D721Med (cell line): Measurements from ENCODE around the gene SLC35E2B.
"Not testable (repeated sequence)": the region's sequence is repeated elsewhere in the genome, so short reads cannot be mapped to it uniquely, and the experiment has no call there.

Experiments
- DNase-seq: peaks from one replicate; pipeline ENCODE4 v3.0.0; 2011; ENCODE audit warnings: low spot score; ENCODE audit not compliant: insufficient read length
- FAIRE-seq: peaks from 2 replicates; lab custom pipeline; 2011; peaks lifted over from hg19 to GRCh38; lab: Jason Lieb, UNC
- TF ChIP-seq, protein P1 (sequence below): IDR thresholded peaks from 2 replicates; pipeline ENCODE4 v1.5.1; 2012; ENCODE audit warnings: mild to moderate bottlenecking, control low read depth; ENCODE audit not compliant: insufficient read depth; ENCODE audit errors: missing control alignments

SLC35E2B gene

DNA sequence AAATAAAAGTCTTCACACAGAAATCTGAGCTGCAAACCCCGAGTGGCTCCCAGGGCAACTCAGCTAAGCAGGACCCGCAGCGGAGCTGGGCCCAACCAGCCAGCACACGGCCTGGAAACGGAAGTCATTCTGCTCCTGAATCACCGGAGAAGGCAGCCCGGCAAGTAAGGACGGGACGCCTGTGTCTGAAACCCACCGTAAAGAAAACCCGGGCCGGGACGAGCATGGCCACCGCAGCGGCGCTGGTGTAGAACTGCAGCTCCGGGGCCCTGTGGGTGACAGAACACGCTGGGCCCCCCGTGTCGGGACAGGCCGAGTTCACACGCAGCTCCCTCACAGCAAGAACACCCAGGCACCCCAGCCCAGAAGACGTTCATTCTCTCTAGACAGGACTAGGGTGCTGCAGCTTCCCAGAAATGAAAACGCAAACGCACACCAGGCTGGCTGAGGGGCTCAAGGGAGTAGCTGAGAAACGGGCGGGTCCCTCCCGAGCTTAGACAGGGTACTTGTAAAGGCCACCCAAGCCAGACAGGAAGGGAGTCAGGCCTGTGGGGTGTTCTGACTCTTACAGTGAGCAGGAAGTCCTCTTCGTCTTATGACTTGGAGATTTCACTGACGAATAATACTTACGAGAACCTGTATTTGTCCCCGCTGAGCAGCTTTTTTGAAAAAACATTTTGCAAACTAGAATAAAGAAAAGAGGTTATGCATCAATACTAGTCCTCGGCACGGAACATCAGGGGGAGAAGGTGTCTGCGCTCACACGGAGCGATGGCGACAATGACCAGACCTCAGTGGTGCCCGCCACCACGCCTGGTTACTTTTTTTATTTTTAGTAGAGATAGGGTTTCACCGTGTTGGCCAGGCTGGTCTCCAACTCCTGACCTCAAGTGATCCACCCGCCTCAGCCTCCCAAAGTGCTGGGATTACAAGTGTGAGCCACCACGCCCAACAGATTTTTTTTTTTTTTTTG is 22.8 kb downstream of the SLC35E2B start:
- no peak for DNase-seq
- TF ChIP-seq, protein P1, sequence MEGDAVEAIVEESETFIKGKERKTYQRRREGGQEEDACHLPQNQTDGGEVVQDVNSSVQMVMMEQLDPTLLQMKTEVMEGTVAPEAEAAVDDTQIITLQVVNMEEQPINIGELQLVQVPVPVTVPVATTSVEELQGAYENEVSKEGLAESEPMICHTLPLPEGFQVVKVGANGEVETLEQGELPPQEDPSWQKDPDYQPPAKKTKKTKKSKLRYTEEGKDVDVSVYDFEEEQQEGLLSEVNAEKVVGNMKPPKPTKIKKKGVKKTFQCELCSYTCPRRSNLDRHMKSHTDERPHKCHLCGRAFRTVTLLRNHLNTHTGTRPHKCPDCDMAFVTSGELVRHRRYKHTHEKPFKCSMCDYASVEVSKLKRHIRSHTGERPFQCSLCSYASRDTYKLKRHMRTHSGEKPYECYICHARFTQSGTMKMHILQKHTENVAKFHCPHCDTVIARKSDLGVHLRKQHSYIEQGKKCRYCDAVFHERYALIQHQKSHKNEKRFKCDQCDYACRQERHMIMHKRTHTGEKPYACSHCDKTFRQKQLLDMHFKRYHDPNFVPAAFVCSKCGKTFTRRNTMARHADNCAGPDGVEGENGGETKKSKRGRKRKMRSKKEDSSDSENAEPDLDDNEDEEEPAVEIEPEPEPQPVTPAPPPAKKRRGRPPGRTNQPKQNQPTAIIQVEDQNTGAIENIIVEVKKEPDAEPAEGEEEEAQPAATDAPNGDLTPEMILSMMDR = no peak
- FAIRE-seq = no peak

DNA sequence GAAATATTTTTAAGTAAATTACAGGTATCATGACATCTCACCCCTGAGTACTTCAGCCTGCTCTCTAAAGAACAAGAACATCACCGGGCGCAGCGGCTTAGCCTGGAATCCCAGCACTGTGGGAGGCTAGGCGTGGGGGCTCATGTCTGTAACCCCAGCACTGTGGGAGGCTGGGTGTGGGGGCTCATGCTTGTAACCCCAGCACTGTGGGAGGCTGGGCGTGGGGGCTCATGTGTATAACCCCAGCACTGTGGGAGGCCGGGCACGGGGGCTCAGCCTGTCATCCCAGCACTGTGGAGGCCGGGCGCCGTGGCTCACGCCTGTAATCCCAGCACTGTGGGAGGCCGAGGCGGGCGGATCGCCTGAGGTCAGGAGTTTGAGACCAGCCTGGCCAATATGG is 26.1 kb downstream of the SLC35E2B start:
- FAIRE-seq (no peak), DNase-seq (no peak)
- TF ChIP-seq, protein P1 = no peak

- no peak for DNase-seq
- TF ChIP-seq, protein P1 = peak; percentile 17
- no peak for FAIRE-seq
These were observed 26.8 kb downstream of the SLC35E2B start for GRCh38 chr1:1665815-1666251.

DNA sequence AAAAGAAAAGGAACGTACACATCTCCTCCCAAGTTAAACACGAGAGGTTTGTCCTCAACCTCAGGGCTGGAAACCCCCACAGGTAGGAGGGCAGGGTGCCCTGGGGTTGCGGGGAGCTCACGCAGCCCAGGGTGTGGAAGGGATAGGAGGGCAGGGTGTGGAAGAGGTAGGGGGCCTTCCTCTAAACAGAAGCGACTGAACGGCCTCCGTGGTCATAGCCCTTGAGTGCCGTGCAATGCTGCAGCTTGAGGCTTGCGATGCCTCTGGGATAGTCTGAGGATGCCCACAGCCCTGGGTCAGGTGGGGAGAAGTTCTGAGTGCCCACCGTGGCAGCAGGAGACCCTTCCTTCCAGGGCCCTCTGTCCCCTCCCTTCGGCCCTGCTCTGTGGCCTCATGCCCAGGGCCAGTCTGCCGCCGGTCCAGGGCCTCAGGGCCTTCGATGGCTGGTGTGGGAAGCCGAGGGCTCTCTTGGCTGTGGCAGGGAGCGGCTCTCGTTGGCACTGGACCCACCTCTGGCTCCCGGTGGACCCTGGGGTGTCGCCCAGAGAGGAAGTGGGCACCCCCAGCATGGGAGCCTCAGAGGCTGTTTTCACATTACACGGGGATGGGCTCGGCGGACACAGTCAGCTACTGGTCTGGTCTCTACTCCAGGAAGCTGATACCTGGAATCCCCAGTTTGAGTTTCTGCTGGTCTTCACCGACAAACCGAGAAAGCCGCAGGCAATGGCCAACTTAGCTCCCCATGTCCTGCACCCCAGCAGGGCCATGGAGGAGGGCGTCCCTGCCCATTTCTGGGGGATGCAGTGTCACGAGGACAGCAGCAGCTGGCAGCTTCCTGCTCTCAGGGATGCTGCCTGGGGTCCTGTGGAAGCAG is 27.4 kb downstream of the SLC35E2B start:
- FAIRE-seq = no peak
- TF ChIP-seq, protein P1 = no peak
- DNase-seq = no peak

GRCh38 chr1:1664318-1664717 is 28.3 kb downstream of the SLC35E2B start:
- not testable (repeated sequence) for FAIRE-seq

GRCh38 chr1:1662830-1663560 is 29.6 kb downstream of the SLC35E2B start:
- DNase-seq, FAIRE-seq: not testable (repeated sequence)

More at GRCh38 chr1:1664318-1664717, 28.3 kb downstream of the SLC35E2B start:
- not testable (repeated sequence) for DNase-seq

DNA sequence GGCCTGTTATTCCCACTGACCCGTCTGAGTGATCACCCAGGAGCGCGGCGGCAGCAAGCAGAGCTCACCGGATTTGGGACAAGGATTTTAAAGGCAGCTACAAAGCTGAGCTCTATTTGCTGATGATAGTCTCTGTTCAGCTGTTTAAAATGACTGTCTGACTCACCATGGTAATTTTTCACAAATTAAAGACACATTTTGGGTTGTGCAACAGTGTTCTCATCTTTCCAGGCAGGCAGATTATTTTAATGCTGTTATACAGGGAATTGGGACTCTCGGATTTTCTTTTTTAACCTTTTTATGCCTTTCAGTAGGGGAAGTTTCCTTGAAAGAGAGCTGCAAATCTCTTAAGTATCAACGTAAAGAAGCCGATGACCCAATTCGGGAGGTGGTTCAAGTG is 30.2 kb downstream of the SLC35E2B start:
- FAIRE-seq, DNase-seq: not testable (repeated sequence)

- DNase-seq = peak; percentile 66
- FAIRE-seq = not testable (repeated sequence)
These were observed 33.7 kb downstream of the SLC35E2B start, which contains the start of gene CDK11B for GRCh38 chr1:1658583-1659549. TSS of gene CDK11B (minus strand) at chr1:1659004. CDS start at chr1:1657485, 1,519 bp downstream.

- FAIRE-seq, DNase-seq: not testable (repeated sequence)
These were observed 44.3 kb downstream of the SLC35E2B start for GRCh38 chr1:1648265-1648664.

- FAIRE-seq, DNase-seq: not testable (repeated sequence)
These were observed 44.9 kb downstream of the SLC35E2B start for GRCh38 chr1:1647567-1648241.

- not testable (repeated sequence) for DNase-seq, FAIRE-seq
These were observed 46.3 kb downstream of the SLC35E2B start for GRCh38 chr1:1646326-1646725.
